Fibroblast of the aortic adventitia (primary cell): ENCODE data around the gene GLCCI1. TPM values are rescaled to one million over a fixed set of nuclear protein-coding genes. Genes with fewer than 3 reads are reported as not detected.

Source experiments
- DNase-seq: peaks from one replicate; pipeline ENCODE4 v3.0.0-alpha.2; 2010; ENCODE audit warnings: low read depth
- H3K4me3 ChIP-seq: 2 replicates; pipeline ENCODE4 v1.5.1; 2011; ENCODE audit warnings: low read depth, mild to moderate bottlenecking, control low read depth, low read length, moderate library complexity
- total RNA-seq: library from RNA; depleted of rRNA; stranded (reverse); fragments of >200 nt; gene quantifications from 2 replicates; pipeline ENCODE4 v1.2.3, GENCODE V29; 2012; ENCODE audit warnings: low replicate concordance
- TF ChIP-seq, protein P1 (sequence below): IDR thresholded peaks from 2 replicates; pipeline ENCODE4 v1.5.1; 2011; ENCODE audit warnings: mild to moderate bottlenecking, low read length, control low read depth, inconsistent platforms; ENCODE audit not compliant: insufficient read depth

Gene GLCCI1
- total RNA-seq, 1 donor, result 11.7 TPM

DNA sequence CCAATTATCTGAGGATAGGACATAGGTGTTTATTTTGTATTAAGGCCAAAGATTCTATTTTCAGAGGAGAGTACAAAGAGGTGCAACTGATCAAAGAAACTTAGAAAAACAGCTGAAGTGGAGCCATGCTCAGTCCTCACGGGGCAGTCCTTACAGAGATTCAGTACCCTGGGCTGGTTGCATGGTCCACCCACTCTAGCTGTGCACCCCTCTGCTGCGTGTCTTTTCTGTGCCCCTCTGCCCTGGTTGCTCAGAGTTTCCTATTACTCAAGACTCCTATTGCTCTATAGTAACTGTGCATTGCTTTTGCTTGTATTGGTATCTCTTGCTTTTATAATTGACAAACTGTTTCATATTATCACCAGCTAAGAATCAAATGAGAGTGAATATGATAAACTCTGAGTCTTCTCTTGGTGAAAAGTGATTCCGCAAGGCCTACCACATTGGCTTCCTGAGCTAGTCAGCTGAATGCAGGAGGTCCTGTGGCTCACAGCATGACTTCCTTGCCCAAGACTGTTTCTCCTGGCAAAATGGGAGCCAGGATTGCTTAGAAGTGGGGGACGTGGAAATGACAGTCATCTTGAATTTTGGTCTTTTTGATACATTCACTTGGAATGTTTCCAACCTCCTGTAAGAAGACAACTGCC is 137.0 kb downstream of the GLCCI1 start:
- no peak for DNase-seq
- H3K4me3 ChIP-seq, result no peak overlapping the region
- TF ChIP-seq, protein P1, sequence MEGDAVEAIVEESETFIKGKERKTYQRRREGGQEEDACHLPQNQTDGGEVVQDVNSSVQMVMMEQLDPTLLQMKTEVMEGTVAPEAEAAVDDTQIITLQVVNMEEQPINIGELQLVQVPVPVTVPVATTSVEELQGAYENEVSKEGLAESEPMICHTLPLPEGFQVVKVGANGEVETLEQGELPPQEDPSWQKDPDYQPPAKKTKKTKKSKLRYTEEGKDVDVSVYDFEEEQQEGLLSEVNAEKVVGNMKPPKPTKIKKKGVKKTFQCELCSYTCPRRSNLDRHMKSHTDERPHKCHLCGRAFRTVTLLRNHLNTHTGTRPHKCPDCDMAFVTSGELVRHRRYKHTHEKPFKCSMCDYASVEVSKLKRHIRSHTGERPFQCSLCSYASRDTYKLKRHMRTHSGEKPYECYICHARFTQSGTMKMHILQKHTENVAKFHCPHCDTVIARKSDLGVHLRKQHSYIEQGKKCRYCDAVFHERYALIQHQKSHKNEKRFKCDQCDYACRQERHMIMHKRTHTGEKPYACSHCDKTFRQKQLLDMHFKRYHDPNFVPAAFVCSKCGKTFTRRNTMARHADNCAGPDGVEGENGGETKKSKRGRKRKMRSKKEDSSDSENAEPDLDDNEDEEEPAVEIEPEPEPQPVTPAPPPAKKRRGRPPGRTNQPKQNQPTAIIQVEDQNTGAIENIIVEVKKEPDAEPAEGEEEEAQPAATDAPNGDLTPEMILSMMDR, result no peak

- peak; percentile 84 for DNase-seq
- H3K4me3 ChIP-seq, result no peak overlapping the region
- TF ChIP-seq, protein P1, result no peak
Measured at GRCh38 chr7:8109196-8110022, 140.8 kb downstream of the GLCCI1 start.

DNA sequence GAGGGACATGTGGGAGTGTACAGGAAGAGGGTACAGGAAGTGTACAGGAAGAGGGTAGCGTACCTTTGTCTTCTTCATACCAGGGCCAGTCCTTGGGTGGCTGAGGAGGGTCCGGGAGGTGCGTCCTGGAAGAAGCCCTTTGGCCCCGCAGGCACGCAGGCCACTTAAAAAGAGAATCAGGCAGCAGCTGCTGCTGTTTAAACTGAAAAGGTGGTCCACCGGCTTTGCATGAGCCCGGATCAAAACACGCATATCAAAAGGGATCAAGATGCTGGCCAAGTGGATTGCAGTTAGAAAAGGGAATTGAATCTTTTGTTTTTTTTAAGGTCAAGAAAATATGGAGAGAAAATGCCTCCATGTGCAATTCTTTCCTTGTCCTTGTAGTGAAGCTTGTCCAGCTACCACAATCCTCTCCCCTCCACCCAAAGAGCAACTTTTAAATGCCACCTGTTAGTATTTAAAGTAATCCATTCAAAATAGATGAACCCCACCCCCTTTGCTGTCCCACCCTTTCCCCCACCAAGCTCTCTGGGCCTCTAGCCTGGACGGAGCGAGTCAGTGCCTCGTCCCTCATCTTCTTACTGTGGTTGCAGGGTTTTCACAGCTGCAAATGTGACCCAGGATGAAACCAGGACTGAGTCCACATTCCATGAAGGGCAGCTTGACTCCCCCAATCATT is 142.8 kb downstream of the GLCCI1 start:
- TF ChIP-seq, protein P1, result no peak
- DNase-seq, result no peak
- no peak overlapping the region for H3K4me3 ChIP-seq

- DNase-seq, result no peak
- TF ChIP-seq, protein P1, result no peak
- H3K4me3 ChIP-seq, result no peak overlapping the region
Measured at GRCh38 chr7:8112685-8113084, 144.1 kb downstream of the GLCCI1 start.

DNA sequence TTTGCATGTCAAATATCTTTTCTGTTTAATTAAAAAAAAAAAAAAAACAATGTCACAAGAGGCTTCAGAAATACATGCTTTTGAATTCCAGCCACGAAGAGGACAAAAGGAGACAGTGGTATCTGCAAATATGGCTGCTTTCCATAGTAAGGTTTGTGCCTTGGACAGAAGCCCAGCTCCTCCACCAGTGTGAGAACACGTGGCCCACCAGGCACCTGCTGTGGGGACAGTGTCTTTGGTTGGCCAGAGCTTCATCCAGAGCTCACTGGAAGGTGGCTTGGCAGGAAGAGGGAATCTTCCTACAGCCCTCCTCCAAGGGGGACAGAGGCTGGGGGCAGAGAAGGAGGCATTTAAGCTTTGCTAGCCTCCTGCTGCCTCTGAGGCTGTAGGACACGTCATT is 144.6 kb downstream of the GLCCI1 start:
- DNase-seq, result no peak
- H3K4me3 ChIP-seq, result no peak overlapping the region
- TF ChIP-seq, protein P1, result no peak

DNA sequence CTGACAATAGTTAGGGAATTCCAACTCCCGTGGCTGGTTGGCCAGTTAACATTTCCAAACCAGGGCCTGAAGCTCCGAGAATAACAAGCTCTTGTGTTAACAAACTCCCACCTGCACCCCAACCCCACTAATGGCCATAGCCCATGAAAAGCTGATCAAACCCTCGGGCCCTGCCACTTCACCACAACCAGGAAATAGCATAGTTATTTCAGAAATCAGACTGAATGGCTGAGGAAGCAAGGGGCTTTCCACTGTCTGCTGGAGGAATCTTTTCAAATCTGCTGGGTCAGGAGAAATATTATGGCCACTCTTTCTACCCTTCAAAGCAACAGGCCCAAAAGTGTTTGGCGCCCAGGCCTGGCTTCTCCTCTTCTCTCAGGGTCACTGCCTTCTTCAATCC is 145.6 kb downstream of the GLCCI1 start:
- DNase-seq, result no peak
- TF ChIP-seq, protein P1, result no peak
- H3K4me3 ChIP-seq, result no peak overlapping the region
